IMR-90 (cell line): Measurements from ENCODE around the gene GPR160.

Experiments
- BHLHE40 ChIP-seq: fragments of 150-350 bp; IDR thresholded peaks from 2 replicates; pipeline ENCODE4 v1.6.1; 2016; ENCODE audit warnings: mild to moderate bottlenecking, low read depth, low read length
- CEBPB ChIP-seq: IDR thresholded peaks from 2 replicates; pipeline ENCODE4 v1.6.1; 2012; ENCODE audit warnings: low read depth, low read length, improper control_type of control experiment
- CHD1 ChIP-seq: IDR thresholded peaks from 2 replicates; pipeline ENCODE4 v1.6.1; 2012; ENCODE audit warnings: low read depth, low read length, improper control_type of control experiment
- MAFK ChIP-seq: IDR thresholded peaks from 2 replicates; pipeline ENCODE4 v1.6.1; 2012; ENCODE audit warnings: low read depth, low read length, improper control_type of control experiment
- MAZ ChIP-seq: IDR thresholded peaks from 2 replicates; pipeline ENCODE4 v1.6.1; 2012; ENCODE audit warnings: low read depth, mild to moderate bottlenecking, low read length, improper control_type of control experiment, moderate library complexity, borderline replicate concordance
- MXI1 ChIP-seq: IDR thresholded peaks from 2 replicates; pipeline ENCODE4 v1.6.1; 2012; ENCODE audit warnings: low read depth, mild to moderate bottlenecking, low read length, moderate library complexity, borderline replicate concordance
- POLR2A ChIP-seq: IDR thresholded peaks from 2 replicates; pipeline ENCODE4 v1.6.1; 2012; ENCODE audit warnings: mild to moderate bottlenecking, low read depth, low read length
- RAD21 ChIP-seq: IDR thresholded peaks from 2 replicates; pipeline ENCODE4 v1.6.1; 2012; ENCODE audit warnings: low read length, improper control_type of control experiment
- RCOR1 ChIP-seq: IDR thresholded peaks from 2 replicates; pipeline ENCODE4 v1.6.1; 2012; ENCODE audit warnings: mild to moderate bottlenecking, low read length, improper control_type of control experiment; ENCODE audit not compliant: insufficient replicate concordance
- RFX5 ChIP-seq: IDR thresholded peaks from 2 replicates; pipeline ENCODE4 v1.8.0; 2012; ENCODE audit warnings: low read depth, mild to moderate bottlenecking, low read length, moderate library complexity
- SMC3 ChIP-seq: fragments of 150-350 bp; IDR thresholded peaks from 2 replicates; pipeline ENCODE4 v1.6.1; 2016; ENCODE audit warnings: low read depth, mild to moderate bottlenecking, antibody characterized with exemption, low read length, moderate library complexity
- TF ChIP-seq, protein P1 (sequence below): conservative IDR thresholded peaks from 2 replicates; pipeline ENCODE4 v1.5.1; 2012; ENCODE audit warnings: mild to moderate bottlenecking, low read depth, low read length, improper control_type of control experiment
- TF ChIP-seq, protein P2 (sequence below): fragments of 150-350 bp; IDR thresholded peaks from 2 replicates; pipeline ENCODE4 v1.6.1; 2017; ENCODE audit warnings: mild to moderate bottlenecking, antibody characterized with exemption, low read length, low read depth
- TF ChIP-seq, protein P3 (sequence below): fragments of 150-350 bp; IDR thresholded peaks from 2 replicates; pipeline ENCODE4 v1.6.1; 2016; ENCODE audit warnings: low read depth, mild to moderate bottlenecking, low read length, moderate library complexity, borderline replicate concordance

DNA sequence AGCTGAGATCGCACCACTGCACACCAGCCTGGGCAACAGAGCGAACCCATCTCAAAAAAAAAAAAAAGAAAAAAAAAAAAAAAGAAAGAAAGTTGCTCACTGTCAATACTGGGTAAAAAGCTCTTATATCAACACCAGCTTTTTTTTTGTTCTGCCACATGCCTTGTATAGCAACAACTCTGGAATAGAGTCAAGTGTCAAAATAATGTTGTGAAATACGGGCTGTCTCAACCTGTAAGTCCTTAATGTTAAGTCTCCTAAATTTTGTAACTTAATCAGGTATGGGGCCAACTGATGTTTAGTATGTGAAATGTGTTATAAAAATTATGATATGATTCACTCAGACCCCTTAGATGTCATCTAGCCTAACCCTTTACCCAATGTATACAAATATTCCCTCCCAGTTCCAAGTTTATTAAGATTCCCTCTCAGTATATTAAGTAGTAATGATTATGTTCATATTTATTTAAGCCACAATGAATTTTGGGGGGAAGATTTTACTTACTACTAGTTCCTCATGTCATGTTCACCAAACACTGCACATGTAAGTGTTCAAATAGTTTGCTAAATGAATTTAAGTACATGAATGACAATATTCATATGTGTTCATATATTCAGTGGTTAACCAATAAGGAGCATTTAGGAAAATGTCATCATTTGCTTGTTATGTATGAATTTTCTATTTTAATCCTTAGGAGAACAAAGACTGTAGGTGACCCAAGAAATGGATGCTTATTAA is 52.2 kb downstream of the GPR160 start:
- TF ChIP-seq RAD21 (no peak), POLR2A (no peak), CHD1 (no peak), BHLHE40 (no peak), MXI1 (no peak), MAZ (no peak), CEBPB (0 out of 2 replicates have a peak, but pooled peaks have one; percentile 6), SMC3 (no peak), RFX5 (no peak), RCOR1 (no peak), MAFK (no peak)
- TF ChIP-seq, protein P1, sequence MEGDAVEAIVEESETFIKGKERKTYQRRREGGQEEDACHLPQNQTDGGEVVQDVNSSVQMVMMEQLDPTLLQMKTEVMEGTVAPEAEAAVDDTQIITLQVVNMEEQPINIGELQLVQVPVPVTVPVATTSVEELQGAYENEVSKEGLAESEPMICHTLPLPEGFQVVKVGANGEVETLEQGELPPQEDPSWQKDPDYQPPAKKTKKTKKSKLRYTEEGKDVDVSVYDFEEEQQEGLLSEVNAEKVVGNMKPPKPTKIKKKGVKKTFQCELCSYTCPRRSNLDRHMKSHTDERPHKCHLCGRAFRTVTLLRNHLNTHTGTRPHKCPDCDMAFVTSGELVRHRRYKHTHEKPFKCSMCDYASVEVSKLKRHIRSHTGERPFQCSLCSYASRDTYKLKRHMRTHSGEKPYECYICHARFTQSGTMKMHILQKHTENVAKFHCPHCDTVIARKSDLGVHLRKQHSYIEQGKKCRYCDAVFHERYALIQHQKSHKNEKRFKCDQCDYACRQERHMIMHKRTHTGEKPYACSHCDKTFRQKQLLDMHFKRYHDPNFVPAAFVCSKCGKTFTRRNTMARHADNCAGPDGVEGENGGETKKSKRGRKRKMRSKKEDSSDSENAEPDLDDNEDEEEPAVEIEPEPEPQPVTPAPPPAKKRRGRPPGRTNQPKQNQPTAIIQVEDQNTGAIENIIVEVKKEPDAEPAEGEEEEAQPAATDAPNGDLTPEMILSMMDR = no peak
- TF ChIP-seq, protein P2, sequence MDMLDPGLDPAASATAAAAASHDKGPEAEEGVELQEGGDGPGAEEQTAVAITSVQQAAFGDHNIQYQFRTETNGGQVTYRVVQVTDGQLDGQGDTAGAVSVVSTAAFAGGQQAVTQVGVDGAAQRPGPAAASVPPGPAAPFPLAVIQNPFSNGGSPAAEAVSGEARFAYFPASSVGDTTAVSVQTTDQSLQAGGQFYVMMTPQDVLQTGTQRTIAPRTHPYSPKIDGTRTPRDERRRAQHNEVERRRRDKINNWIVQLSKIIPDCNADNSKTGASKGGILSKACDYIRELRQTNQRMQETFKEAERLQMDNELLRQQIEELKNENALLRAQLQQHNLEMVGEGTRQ = no peak
- TF ChIP-seq, protein P3, sequence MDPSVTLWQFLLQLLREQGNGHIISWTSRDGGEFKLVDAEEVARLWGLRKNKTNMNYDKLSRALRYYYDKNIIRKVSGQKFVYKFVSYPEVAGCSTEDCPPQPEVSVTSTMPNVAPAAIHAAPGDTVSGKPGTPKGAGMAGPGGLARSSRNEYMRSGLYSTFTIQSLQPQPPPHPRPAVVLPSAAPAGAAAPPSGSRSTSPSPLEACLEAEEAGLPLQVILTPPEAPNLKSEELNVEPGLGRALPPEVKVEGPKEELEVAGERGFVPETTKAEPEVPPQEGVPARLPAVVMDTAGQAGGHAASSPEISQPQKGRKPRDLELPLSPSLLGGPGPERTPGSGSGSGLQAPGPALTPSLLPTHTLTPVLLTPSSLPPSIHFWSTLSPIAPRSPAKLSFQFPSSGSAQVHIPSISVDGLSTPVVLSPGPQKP = no peak
